Inferior parietal cortex (tissue), 1 donor: ENCODE measurements around the gene SLC25A1.

ENCODE experiments used
- DNase-seq: peaks from one replicate; pipeline ENCODE4 v3.0.0-alpha.2; 2016; ENCODE audit errors: extremely low spot score

Gene SLC25A1

DNA sequence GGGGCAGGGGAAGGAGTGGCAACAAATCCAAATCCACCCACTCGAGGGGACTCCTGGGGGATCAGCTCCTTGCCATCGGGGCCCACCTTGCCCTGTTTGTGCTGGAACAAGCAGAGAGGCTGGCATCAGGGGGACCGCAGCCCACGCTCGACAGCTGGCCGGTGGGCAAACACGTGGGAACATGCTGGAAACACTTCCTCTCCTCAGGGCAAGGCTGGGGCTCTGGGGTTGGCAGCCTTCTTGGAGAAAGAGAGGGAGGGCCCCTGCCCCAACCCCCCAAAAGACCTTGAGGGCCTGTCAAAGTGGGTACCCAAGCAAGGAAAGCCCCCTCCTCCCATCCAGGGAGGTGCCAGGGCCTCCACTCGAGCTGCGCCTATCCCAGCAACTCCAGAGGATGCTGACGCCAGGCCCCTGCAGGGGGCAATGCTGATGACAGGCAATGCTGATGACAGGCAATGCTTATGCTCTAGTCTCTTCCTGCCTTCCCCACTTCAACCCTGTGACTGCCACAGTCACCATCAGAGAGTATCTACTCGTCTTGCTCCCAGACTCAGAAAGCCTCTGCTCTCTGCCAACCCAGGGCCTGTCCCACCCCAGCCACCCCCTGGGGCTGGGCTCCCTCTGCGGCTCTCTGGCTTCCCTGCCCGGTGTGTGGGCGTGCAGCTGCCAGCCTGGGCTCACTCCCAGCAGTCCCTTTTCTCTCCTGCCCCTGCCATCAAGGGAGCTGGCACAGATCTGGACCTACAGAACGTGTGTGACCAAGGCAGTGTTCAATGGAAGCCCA is 40.1 kb downstream of the SLC25A1 start:
- no peak for DNase-seq

DNA sequence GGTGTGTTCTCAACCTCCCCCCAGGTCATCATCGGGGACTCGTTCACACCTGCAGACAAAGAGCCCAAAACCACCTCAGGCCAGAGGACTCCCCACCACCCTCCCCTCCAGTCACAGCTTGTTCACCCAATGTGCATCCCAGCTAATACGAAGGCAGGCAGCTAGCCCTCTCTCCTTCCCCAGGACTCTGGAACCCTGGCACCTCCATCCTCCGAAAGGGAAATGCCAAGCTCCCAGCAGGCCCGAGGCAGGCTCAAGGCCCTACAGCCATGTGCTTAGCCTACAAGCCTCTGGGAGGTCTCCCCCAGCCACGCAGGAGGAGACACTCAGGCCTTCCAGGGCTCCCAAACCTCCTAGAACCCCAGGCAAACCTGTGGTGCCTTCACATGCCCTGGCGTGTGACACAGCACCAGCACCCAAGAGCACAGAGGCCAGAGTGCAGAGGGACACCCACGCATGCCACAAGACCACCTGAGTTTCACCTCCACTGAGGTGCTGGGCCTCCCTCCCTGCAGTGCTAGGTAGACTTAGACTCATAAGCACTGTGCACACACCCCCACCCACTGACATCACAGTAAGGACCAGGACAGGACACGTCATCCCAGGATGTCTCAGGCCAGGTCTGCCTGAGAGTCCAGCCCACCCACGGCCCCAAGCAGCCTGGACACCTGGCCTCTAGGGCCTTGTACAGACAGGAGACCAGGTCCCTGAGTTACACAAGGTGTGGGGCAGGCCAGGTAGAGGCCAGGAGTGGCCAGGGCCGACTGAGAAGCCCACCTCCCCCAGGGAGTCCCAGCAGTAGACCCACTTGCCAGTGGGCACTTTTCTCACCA is 40.9 kb downstream of the SLC25A1 start:
- no peak for DNase-seq

DNA sequence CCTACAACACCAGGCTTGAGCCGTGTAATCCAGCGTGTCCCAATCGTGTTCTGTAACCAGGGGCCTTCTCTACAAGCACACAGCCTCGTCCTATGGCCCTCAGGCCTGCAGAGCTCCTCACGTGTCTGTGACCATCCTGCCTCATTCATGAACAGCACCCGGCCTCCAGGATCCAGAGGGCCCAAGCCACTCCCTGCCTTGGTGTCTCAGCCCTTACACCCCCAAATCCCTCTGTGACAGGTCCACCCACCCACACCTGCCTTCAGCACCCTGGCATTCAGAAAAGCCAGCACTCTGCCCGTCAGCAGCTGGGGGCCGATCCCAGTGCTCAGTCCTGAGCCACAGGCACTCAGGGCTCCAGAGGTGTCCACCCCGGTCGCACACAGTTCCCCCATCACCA is 41.6 kb downstream of the SLC25A1 start:
- no peak for DNase-seq

DNA sequence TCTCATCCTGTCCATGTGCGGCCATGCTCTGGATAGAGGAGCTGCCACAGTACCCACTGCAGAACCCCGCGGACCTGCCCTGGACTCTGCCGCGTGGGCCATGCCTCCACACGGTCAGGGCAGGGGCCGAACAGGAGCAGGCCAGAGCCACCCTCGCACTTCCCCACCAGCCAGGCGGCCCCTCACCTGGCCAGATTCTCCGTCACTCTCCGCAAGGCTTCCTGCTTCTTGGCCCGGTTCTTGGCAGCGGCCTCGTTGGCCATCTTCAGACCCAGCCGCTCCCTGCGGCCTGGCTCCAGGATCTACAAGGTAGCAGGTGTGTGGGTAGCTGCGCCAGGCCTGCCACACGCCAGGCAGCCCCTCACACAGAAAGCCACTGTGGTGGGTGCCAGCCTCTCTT is 43.7 kb downstream of the SLC25A1 start:
- DNase-seq, result no peak

DNA sequence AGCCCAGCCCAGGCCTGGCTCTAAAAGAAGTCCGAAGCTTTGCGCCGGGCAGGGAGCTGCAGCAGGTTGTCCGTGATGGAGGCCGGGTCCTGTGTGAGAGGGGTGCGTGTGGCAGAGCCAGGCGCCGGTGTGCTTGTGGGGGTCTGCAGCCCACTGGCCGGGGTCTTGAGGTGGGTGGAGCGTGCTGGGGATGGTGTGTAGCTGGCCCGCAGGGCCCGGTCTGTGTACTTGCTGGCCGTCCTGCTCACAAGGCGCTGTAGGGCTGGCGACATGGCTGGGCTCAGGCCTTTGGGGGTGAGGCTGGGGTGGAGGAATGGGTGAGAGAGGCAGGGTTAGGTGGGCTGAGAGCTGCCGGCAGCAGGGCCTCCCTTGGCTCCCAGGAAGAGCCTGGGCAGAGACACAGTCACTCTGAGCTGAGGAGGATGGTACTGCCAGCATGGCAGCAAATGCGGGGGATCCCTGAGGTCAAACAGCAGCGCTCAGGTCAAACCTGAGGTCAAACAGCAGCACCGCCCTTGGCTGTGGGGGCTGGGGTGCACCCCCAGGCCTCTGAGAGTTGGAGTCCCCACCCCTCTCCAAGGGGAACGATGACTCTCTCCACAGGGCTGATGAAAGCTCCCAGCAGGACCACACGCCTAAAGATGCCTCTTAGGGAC is 44.2 kb downstream of the SLC25A1 start:
- no peak for DNase-seq

DNA sequence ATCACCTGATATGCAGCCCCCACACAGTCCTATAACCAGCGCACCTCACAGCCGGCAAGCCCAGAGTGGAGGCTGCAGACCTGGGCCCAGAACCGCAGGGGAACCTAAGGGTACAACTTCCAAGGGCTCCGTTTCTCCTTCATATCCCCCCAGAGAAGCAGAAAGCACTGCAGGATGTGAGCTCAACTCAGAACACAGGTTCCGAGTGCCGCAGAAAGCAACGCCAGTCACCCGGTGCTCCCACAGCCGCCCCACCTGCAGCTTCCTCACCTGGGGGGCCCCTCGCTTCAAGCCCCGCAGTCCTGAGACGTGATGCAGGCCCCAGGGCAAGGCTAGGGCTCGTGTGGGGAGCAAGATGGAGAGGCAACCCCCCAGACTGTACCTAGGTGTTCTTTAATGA is 45.0 kb downstream of the SLC25A1 start:
- DNase-seq, result no peak

DNA sequence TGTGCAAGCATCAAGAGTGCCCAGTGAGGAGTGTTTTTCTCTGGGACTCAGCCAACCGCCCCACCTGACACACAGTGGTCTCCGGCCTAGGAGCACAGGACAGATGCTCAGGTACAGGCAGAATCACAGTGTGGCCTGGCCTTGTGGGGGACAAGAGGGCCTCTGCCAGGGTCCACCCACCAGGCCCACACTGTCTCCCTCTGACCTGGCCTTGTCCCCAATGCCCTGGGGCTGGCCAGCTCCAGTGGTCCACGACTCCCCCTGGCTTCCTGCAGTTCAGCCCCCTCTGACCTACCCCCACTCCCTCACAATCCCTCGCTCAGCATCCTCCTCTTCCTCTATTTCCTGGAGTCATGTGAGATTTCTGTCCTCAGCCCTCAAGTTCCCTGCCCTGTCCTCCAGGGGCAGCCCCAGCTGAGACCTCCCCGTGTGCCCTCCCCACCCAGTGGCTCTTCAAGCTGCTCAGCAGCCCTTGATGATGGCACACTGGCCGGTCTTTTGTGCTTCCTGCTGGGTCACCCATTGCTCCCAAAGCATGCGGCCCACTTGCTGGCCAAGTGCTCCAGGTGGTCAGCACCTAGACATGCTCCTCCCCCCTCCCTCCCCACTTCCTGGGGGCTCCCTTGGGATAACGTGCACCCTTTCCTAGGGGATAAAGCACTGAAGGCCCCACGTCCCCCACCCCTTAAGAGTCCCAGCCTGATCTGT is 45.7 kb downstream of the SLC25A1 start:
- no peak for DNase-seq

DNA sequence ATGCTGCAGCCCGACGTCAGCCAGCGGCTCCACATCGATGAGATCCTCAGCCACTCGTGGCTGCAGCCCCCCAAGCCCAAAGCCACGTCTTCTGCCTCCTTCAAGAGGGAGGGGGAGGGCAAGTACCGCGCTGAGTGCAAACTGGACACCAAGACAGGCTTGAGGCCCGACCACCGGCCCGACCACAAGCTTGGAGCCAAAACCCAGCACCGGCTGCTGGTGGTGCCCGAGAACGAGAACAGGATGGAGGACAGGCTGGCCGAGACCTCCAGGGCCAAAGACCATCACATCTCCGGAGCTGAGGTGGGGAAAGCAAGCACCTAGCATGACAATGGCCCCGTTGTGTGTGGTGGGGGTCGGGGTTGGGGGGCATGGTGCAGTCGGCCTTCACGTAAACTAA is 46.4 kb downstream of the SLC25A1 start:
- no peak for DNase-seq

DNA sequence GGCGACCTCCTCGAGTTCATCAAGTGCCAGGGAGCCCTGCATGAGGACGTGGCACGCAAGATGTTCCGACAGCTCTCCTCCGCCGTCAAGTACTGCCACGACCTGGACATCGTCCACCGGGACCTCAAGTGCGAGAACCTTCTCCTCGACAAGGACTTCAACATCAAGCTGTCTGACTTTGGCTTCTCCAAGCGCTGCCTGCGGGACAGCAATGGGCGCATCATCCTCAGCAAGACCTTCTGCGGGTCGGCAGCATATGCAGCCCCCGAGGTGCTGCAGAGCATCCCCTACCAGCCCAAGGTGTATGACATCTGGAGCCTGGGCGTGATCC is 46.9 kb downstream of the SLC25A1 start:
- DNase-seq, result no peak

DNA sequence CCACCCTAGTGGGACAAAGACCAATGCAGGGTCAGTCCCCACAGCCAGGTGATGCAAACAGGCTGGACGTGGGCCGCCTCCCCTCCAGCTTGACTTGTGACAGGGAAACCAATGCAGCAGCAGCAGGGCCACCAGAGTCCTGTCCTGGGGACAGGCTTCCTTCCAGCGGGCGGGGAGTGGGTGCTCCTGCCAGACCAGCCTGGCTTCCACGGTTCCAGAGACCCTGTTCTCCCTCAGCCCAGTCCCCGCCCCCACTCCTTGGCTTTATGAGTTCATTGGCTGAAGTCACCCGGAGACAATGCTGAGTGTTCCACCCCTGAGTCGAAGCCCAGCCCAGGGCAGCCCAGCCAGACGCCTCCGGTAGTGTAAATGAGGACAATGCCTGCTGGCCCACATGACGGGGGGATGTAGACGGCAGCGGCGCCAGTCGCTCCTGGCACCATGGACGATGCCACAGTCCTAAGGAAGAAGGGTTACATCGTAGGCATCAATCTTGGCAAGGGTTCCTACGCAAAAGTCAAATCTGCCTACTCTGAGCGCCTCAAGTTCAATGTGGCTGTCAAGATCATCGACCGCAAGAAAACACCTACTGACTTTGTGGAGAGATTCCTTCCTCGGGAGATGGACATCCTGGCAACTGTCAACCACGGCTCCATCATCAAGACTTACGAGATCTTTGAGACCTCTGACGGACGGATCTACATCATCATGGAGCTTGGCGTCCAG is 47.4 kb downstream of the SLC25A1 start, which contains the start of gene TSSK2:
TSSK2 (plus strand) TSS at position 350 of the 726 bp plus-strand sequence; CDS start at position 442, 92 bp downstream.
- no peak for DNase-seq

DNA sequence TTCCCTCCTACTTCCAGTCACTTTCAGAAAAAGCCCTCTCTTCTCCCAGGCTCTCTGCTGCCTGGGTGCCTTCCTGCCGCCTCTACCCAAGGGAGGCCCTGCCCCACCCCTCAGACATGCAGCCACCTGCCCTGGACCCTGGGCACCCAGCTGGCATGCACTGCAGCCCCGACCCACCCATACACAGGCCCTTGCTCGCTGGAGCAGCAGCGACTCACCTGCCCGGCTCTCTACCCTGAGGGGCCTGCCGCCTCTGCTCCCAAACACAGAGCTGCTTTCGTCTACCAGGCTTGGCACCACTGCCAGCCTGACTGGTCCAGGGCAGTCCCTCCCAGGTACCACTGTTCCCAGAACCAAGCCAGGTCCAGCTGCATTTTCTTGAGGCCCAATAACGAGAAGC is 48.7 kb downstream of the SLC25A1 start:
- no peak for DNase-seq

DNA sequence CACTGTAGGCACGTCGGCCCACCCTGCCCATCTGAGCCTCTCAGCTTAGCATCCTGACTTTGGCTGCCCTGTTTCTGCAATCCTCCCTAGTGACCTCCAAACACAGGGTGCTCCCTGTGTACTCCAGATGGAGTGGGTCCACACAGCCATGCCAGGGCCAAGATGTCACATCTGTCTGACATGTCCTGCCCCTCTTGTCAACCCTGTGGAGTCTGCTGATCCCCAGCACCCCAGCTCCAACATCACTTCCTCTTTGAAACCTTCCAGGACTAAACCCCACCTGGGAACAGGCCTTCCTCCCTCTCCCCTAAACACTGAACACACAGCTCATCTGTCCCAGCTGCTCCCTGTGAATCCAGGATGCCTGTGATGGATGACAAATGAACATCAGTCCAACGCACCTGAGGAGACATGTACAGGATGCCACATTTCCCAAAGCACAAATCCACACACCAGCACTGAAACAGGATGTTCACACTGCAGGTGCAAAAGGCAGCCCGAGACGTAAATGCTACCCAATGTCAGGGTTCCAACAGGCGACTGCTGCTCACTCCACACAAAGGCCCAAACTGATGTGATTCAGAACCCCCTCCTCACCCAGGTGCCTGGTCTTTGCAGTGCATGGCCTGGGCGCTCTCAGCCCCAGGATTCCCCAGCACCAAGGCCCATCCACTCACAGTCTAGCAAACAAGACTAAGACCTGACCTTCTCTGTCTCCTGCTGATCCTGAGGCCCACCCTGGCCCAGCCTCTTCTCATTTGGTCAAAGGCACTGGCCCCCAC is 49.4 kb downstream of the SLC25A1 start:
- DNase-seq, result no peak

DNA sequence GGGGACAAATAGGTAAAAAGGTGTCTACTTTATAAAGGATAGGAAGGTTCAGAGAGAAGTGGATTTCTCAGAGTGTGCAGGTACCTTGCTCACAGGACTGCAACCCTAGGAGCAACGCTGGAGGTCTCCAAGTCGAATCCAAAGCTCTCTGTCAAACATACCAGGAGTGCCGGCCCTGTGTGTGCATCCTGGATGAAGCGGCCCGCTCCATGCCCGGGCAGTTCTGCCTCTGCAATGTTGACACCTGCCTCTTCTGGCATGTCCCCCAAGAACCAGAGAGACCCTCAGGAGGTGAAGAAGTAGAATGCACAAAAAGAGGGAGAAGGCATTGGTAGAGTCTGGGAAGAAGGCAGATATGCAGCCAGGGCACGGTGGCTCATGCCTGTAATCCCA is 50.5 kb downstream of the SLC25A1 start:
- DNase-seq, result no peak

DNA sequence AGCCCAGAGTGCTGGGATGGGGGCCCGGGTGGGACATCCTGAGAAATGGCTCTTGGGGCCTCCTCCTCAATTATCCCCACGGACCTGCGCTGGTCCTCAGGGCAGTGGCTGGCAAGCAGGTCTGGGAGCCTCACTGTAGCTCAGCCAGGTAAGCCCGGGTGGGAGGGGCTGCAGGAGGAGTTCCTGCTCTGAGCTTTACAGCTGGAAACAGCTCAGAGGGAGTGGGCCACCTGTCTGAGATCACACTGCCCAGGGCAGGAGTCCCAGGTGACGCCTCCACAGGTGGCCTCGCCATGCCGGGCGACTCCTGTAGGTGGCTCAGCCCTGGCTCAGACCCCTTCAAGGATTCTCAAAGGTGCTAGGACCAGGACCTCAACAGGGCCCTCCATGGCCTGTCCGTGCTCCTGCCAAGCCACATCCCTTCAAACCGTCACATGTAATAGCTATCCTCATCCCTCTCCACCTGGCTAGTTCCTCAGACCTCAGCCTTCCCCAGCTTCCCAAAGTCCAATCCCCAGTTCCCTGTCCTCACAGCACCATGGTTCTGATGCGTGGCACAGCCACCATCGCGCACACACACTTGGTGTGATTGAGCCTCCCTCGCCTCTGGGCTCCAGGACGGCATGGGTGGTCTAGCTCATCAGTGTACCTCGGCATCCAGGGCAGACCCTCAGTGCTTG is 51.1 kb downstream of the SLC25A1 start:
- DNase-seq, result no peak

DNA sequence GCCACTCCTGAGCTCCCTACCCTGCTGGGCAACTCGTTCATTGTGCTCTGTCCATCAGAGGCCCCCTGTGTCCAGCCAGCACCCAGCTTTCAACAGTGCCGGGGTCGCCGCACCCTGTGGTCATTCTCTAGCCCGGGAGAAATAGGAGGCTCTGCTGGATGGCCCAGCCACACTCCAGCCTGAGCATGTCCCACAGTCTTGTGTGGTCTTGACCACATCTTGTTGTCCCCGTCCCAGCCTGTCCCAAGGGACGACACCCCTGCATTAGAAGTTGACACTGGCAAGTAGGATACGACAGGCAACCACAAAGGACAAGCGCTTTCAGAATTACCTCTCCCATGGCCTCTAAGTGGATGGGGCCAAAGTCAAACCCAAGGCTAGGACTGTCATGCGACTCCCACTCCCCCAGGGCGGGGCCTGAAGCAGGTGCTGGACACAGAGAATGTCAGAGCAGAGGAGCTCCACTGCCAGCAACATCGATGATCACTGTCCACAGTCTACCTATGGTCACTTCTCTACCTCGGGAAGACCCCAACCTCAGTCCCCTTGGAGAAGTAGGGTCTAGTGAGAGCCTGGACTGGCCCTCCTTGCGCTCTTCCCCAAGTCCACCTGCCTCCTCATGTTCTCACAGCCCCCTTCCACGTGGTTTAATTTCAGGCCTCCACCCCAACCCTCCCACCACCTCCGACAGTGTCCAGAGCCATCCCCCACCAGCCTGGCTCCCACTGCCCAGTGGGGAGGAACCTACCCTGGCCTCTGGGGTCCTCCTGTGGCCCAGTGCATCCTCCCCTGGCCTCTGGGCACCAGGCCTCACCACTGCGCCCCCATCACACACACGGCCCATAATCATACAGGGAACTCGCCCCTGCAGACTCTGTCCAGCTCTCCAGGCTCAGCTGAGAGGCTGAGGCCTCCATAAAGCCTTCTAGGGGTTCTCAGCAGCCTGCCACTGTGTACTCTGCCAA is 51.9 kb downstream of the SLC25A1 start:
- no peak for DNase-seq
